Measurements from ENCODE around the gene HACE1.

The HACE1 gene

GRCh38 chr6:104888066-104888465 lies 28.3 kb upstream of the HACE1 start:
- DNase-seq (ENCODE audit: low read depth) = no peak
- H3K4me3 ChIP-seq (ENCODE audit: low read depth, low read length) = no peak overlapping the region
- TF ChIP-seq MYC (IDR thresholded peaks at IDR 0.05; ENCODE audit: low read depth, low read length) (no peak), POLR2A (IDR thresholded peaks at IDR 0.05; ENCODE audit: extremely low read depth, insufficient read length) (no peak), MAX (IDR thresholded peaks at IDR 0.05; ENCODE audit: low read depth, low read length) (no peak)
- TF ChIP-seq, protein P1, sequence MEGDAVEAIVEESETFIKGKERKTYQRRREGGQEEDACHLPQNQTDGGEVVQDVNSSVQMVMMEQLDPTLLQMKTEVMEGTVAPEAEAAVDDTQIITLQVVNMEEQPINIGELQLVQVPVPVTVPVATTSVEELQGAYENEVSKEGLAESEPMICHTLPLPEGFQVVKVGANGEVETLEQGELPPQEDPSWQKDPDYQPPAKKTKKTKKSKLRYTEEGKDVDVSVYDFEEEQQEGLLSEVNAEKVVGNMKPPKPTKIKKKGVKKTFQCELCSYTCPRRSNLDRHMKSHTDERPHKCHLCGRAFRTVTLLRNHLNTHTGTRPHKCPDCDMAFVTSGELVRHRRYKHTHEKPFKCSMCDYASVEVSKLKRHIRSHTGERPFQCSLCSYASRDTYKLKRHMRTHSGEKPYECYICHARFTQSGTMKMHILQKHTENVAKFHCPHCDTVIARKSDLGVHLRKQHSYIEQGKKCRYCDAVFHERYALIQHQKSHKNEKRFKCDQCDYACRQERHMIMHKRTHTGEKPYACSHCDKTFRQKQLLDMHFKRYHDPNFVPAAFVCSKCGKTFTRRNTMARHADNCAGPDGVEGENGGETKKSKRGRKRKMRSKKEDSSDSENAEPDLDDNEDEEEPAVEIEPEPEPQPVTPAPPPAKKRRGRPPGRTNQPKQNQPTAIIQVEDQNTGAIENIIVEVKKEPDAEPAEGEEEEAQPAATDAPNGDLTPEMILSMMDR (IDR thresholded peaks at IDR 0.05; ENCODE audit: low read depth, low read length) = no peak

- peak; percentile 67 for DNase-seq (ENCODE audit: low read depth)
- TF ChIP-seq MYC (IDR thresholded peaks at IDR 0.05; ENCODE audit: low read depth, low read length) (peak; percentile 84), MAX (IDR thresholded peaks at IDR 0.05; ENCODE audit: low read depth, low read length) (peak; percentile 98)
- TF ChIP-seq, protein P1 (IDR thresholded peaks at IDR 0.05; ENCODE audit: low read depth, low read length) = no peak
- no peak overlapping the region for H3K4me3 ChIP-seq (ENCODE audit: low read depth, low read length)
Measured at GRCh38 chr6:104887350-104887749, 27.6 kb upstream of the HACE1 start.

DNA sequence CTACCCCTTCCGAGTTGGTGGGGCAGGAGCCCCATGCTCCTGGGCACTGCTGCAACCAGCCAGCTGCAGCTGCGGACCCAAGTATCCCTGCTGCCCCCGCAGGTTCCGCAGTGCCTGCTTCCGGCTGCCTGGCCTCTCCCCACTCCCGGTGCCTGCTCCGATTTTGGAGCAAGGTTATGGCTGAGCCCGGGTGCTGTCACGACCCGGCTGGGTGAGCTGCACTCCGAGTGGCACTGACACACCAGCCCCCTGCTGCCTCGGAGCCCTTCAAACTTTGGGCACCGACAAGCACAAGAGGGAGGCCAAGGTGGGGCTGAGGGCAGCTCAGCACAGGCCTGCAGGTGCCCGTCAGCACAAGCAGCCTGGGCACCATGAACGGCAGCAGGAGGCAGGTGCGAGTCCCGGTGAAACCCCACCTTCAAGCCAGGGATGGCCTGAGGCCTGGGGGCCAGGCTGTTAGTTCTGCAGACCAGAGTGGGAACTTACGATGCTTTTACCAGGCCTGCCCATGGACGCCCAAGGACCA lies 25.9 kb upstream of the HACE1 start:
- no peak overlapping the region for H3K4me3 ChIP-seq (ENCODE audit: low read depth, low read length)
- no peak for DNase-seq (ENCODE audit: low read depth)
- no peak for TF ChIP-seq MYC (IDR thresholded peaks at IDR 0.05; ENCODE audit: low read depth, low read length)
- TF ChIP-seq, protein P1 (IDR thresholded peaks at IDR 0.05; ENCODE audit: low read depth, low read length) = no peak
- no peak for TF ChIP-seq MAX (IDR thresholded peaks at IDR 0.05; ENCODE audit: low read depth, low read length)
- TF ChIP-seq POLR2A (IDR thresholded peaks at IDR 0.05; ENCODE audit: extremely low read depth, insufficient read length) = no peak

- DNase-seq (ENCODE audit: low read depth) = no peak
- TF ChIP-seq POLR2A (IDR thresholded peaks at IDR 0.05; ENCODE audit: extremely low read depth, insufficient read length) (no peak), MAX (IDR thresholded peaks at IDR 0.05; ENCODE audit: low read depth, low read length) (no peak), MYC (IDR thresholded peaks at IDR 0.05; ENCODE audit: low read depth, low read length) (no peak)
- TF ChIP-seq, protein P1 (IDR thresholded peaks at IDR 0.05; ENCODE audit: low read depth, low read length) = no peak
- H3K4me3 ChIP-seq (ENCODE audit: low read depth, low read length) = no peak overlapping the region
Measured at GRCh38 chr6:104884867-104885517, 25.3 kb upstream of the HACE1 start.

GRCh38 chr6:104881964-104882668 lies 22.4 kb upstream of the HACE1 start:
- no peak overlapping the region for H3K4me3 ChIP-seq (ENCODE audit: low read depth, low read length)
- TF ChIP-seq MYC (IDR thresholded peaks at IDR 0.05; ENCODE audit: low read depth, low read length) = no peak
- no peak for TF ChIP-seq MAX (IDR thresholded peaks at IDR 0.05; ENCODE audit: low read depth, low read length)
- TF ChIP-seq POLR2A (IDR thresholded peaks at IDR 0.05; ENCODE audit: extremely low read depth, insufficient read length) = no peak
- TF ChIP-seq, protein P1 (IDR thresholded peaks at IDR 0.05; ENCODE audit: low read depth, low read length) = no peak

More at GRCh38 chr6:104881964-104882668, 22.4 kb upstream of the HACE1 start:
- DNase-seq (ENCODE audit: low read depth) = no peak

All from NB4 (cell line).